ENCODE results near the gene USP40. TPM values are rescaled to one million over a fixed set of nuclear protein-coding genes. Genes with fewer than 3 reads are reported as not detected.

Gene USP40
- total and polyA plus RNA-seq, 2 of the 8 experiments (the other 6 are each of a cell fraction or from before 2014, with no cell fraction given), result 12.0 to 15.7 TPM

DNA sequence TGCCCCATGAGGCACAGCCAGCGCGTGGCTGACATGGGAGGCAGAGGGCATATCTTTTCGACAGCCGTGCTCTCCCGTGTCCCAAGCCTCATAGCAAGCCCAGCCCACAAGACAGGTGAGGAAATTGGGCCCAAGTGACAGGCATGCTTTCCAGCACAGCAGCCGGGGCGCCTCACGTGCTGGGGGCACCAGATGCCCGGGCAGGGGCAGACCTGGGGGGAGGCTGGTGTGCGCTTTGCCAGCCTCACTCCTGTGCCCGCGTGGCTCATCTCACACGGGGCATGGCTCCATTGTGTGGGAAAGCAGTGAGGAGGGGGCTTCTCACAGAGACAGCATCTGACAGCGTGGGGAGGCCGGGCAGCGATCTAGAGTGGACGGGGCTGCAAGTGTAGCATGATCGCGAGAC lies 93.2 kb downstream of the USP40 start (continued):
- TF ChIP-seq RFX5 (IDR thresholded peaks at IDR 0.05; ENCODE audit: borderline replicate concordance, low read depth, low read length) (no peak), SIRT6 (IDR thresholded peaks at IDR 0.05; ENCODE audit: low read length) (no peak), TAF7 (optimal IDR thresholded peaks at IDR 0.05; ENCODE audit: borderline replicate concordance, low read depth, low read length) (no peak), SUZ12 (IDR thresholded peaks at IDR 0.05; ENCODE audit: low read length) (no peak), CHD1 (IDR thresholded peaks at IDR 0.05; ENCODE audit: low read depth, low read length) (no peak)
